OCI-LY3 (cell line): ENCODE data around the gene SLC38A1.

Experiments
- H2AFZ ChIP-seq: fragments of 200-600, 300-600 bp; shearing (Covaris generic); 2 replicates; pipeline ENCODE4 v1.6.0; 2014; ENCODE audit warnings: antibody characterized with exemption, low read depth, low read length
- H3K27ac ChIP-seq: fragments of 200-600, 300-600 bp; sonication (generic); 2 replicates; pipeline ENCODE4 v1.5.1; 2014; ENCODE audit warnings: mild to moderate bottlenecking, low read length, moderate library complexity, mixed read lengths
- H3K27me3 ChIP-seq: fragments of 200-600, 300-600 bp; sonication (generic); 2 replicates; pipeline ENCODE4 v1.6.1; 2014; ENCODE audit warnings: low read depth, low read length, mixed read lengths
- H3K36me3 ChIP-seq: fragments of 200-600, 300-600 bp; sonication (generic); replicated peaks from 2 replicates; pipeline ENCODE3; 2014; ENCODE audit warnings: low read depth, low read length, mixed read lengths
- H3K4me1 ChIP-seq: fragments of 300-600, 200-600 bp; sonication (generic); 2 replicates; pipeline ENCODE4 v1.6.1; 2014; ENCODE audit warnings: low read length, mixed read lengths
- H3K4me2 ChIP-seq: fragments of 200-600, 300-600 bp; sonication (generic); 2 replicates; pipeline ENCODE4 v1.6.1; 2014; ENCODE audit warnings: low read length, mixed read lengths
- H3K4me3 ChIP-seq: fragments of 300-600, 200-600 bp; sonication (generic); 2 replicates; pipeline ENCODE4 v1.5.1; 2014; ENCODE audit warnings: antibody characterized with exemption, mild to moderate bottlenecking, low read length, moderate library complexity
- H3K79me2 ChIP-seq: fragments of 300-600, 200-600 bp; shearing (Covaris generic); 2 replicates; pipeline ENCODE4 v1.6.1; 2014; ENCODE audit warnings: mild to moderate bottlenecking, low read length, mixed read lengths
- H3K9ac ChIP-seq: fragments of 300-600, 200-600 bp; shearing (Covaris generic); 2 replicates; pipeline ENCODE4 v1.6.0; 2014; ENCODE audit warnings: mild to moderate bottlenecking, low read length, moderate library complexity
- H3K9me3 ChIP-seq: fragments of 200-600, 300-600 bp; shearing (Covaris generic); 2 replicates; pipeline ENCODE4 v1.6.1; 2014; ENCODE audit warnings: low read length, mixed read lengths; ENCODE audit not compliant: insufficient read depth
- H4K20me1 ChIP-seq: fragments of 200-600, 300-600 bp; sonication (generic); 2 replicates; pipeline ENCODE4 v1.6.1; 2016; ENCODE audit warnings: low read length, mixed read lengths; ENCODE audit not compliant: insufficient read depth
- CTCF ChIP-seq: fragments of 200-600, 300-600 bp; sonication (generic); IDR thresholded peaks from 2 replicates; pipeline ENCODE4 v1.5.1; 2014; ENCODE audit warnings: antibody characterized with exemption, low read length, low read depth
- EZH2phosphoT487 ChIP-seq: fragments of 200-600 bp; shearing (Covaris generic); IDR thresholded peaks from 2 replicates; pipeline ENCODE4 v1.6.1; 2018; ENCODE audit warnings: antibody characterized with exemption, mixed run types, low read depth

The SLC38A1 gene

GRCh38 chr12:46174919-46175318, 93.9 kb downstream of the SLC38A1 start:
- Histone ChIP-seq H3K4me1 (peaks cover 61% of the 10 kb centered on the region), H3K27me3 (no peaks in the 10 kb centered on the region), H3K36me3 (no peaks in the 10 kb centered on the region), H2AFZ (no peak overlapping the region), H4K20me1 (no peaks in the 10 kb centered on the region), H3K9me3 (no peaks in the 10 kb centered on the region), H3K79me2 (no peaks in the 10 kb centered on the region), H3K4me3 (peak overlapping the region; percentile 53), H3K27ac (peak overlapping the region; percentile 14; the same call in 1 of the 2 replicates), H3K9ac (peak overlapping the region; percentile 18; the same call in 1 of the 2 replicates), H3K4me2 (peak overlapping the region; percentile 79)
- no peak for TF ChIP-seq EZH2phosphoT487
- TF ChIP-seq CTCF = no peak

- peak overlapping the region; percentile 26; the same call in 1 of the 2 replicates for H3K9ac ChIP-seq
- peaks cover 54% of the 10 kb centered on the region for H3K4me1 ChIP-seq
- TF ChIP-seq EZH2phosphoT487 (no peak), CTCF (no peak)
- H3K36me3 ChIP-seq = no peaks in the 10 kb centered on the region
- no peak overlapping the region; the same call in 1 of the 2 replicates for H2AFZ ChIP-seq
- peak overlapping the region; percentile 14; the same call in 1 of the 2 replicates for H3K27ac ChIP-seq
- H3K4me2 ChIP-seq = peak overlapping the region; percentile 79
- H4K20me1 ChIP-seq = no peaks in the 10 kb centered on the region
- H3K27me3 ChIP-seq = no peaks in the 10 kb centered on the region
- H3K9me3 ChIP-seq = no peaks in the 10 kb centered on the region
- no peaks in the 10 kb centered on the region for H3K79me2 ChIP-seq
- H3K4me3 ChIP-seq = peak overlapping the region; percentile 53
These were observed 94.7 kb downstream of the SLC38A1 start for GRCh38 chr12:46174061-46174662.

GRCh38 chr12:46168426-46168825, 100.4 kb downstream of the SLC38A1 start:
- Histone ChIP-seq H3K27ac (no peak overlapping the region), H3K4me2 (no peak overlapping the region), H4K20me1 (no peaks in the 10 kb centered on the region), H3K9ac (no peak overlapping the region), H3K36me3 (no peaks in the 10 kb centered on the region), H3K4me3 (no peak overlapping the region), H3K9me3 (no peaks in the 10 kb centered on the region), H2AFZ (no peak overlapping the region), H3K79me2 (no peaks in the 10 kb centered on the region), H3K4me1 (no peaks in the 10 kb centered on the region), H3K27me3 (no peaks in the 10 kb centered on the region)
- no peak for TF ChIP-seq EZH2phosphoT487
- no peak for TF ChIP-seq CTCF

- Histone ChIP-seq H4K20me1 (no peaks in the 10 kb centered on the region), H3K4me2 (no peak overlapping the region), H3K27me3 (no peaks in the 10 kb centered on the region), H2AFZ (no peak overlapping the region), H3K9me3 (no peaks in the 10 kb centered on the region), H3K79me2 (no peaks in the 10 kb centered on the region), H3K4me1 (no peaks in the 10 kb centered on the region), H3K9ac (no peak overlapping the region), H3K4me3 (no peak overlapping the region), H3K36me3 (no peaks in the 10 kb centered on the region), H3K27ac (no peak overlapping the region)
- no peak for TF ChIP-seq EZH2phosphoT487
- TF ChIP-seq CTCF = no peak
These were observed 101.4 kb downstream of the SLC38A1 start for GRCh38 chr12:46167412-46167811.
